WTC11 (cell line): ENCODE data around the gene TMC7. TPM values are rescaled to one million over a fixed set of nuclear protein-coding genes. Genes with fewer than 3 reads are reported as not detected.

Experiments
- ATAC-seq: fragments of 200-7000 bp; cut with Tn5 transposase; 2 replicates; pipeline ENCODE4 v1.10.0; 2021; ENCODE audit warnings: mild to moderate bottlenecking, moderate library complexity
- CTCF ChIA-PET: fragments of 300-600 bp; sonication (Branson Sonifier 250); formaldehyde crosslinking; loops from one replicate; lab custom pipeline; 2021; ENCODE audit warnings: antibody characterized with exemption; lab: Charles Lee
- POLR2A ChIA-PET: fragments of 350-600 bp; sonication (Branson Sonifier 250); formaldehyde crosslinking; loops from one replicate; lab custom pipeline; 2021; ENCODE audit warnings: antibody characterized with exemption; lab: Charles Lee
- DNase-seq: peaks from one replicate; pipeline ENCODE4 v3.0.0; 2021; ENCODE audit warnings: low spot score
- H3K27ac Mint-ChIP-seq: 2 replicates; pipeline ENCODE4 v1.8.0; 2021; ENCODE audit warnings: mixed read lengths
- H3K27me3 Mint-ChIP-seq: 2 replicates; pipeline ENCODE4 v1.8.0; 2021; ENCODE audit warnings: low read depth, mild to moderate bottlenecking, moderate library complexity, mixed read lengths
- H3K36me3 Mint-ChIP-seq: 2 replicates; pipeline ENCODE4 v1.8.0; 2021; ENCODE audit warnings: mixed read lengths
- H3K4me1 Mint-ChIP-seq: 2 replicates; pipeline ENCODE4 v1.8.0; 2022; ENCODE audit warnings: mixed read lengths
- H3K4me3 Mint-ChIP-seq: 2 replicates; pipeline ENCODE4 v1.8.0; 2021; ENCODE audit warnings: mild to moderate bottlenecking, moderate library complexity, mixed read lengths
- H3K9me3 Mint-ChIP-seq: 2 replicates; pipeline ENCODE4 v1.8.0; 2021; ENCODE audit warnings: mixed read lengths
- ATF3 ChIP-seq: sonication (generic); formaldehyde crosslinking; conservative IDR thresholded peaks from 2 replicates; pipeline ENCODE4 v1.8.1; 2022; ENCODE audit warnings: mild to moderate bottlenecking, missing genetic modification reagents
- CDX4 ChIP-seq: fragments of 250-450 bp; sonication (Bioruptor Pico); IDR thresholded peaks from 2 replicates; pipeline ENCODE4 v1.9.0; 2021; ENCODE audit warnings: moderate library complexity, mild to moderate bottlenecking, inconsistent platforms, borderline replicate concordance
- CTCF ChIP-seq: fragments of 200-600 bp; IDR thresholded peaks from 2 replicates; pipeline ENCODE4 v1.8.0; 2022; ENCODE audit warnings: antibody characterized with exemption
- E2F5 ChIP-seq: sonication (generic); formaldehyde crosslinking; IDR thresholded peaks from 2 replicates; pipeline ENCODE4 v1.8.1; 2022; ENCODE audit warnings: mild to moderate bottlenecking, moderate library complexity, missing genetic modification reagents
- EMX1 ChIP-seq: fragments of 250-450 bp; sonication (Bioruptor Pico); IDR thresholded peaks from 2 replicates; pipeline ENCODE4 v1.8.0; 2021; ENCODE audit warnings: mild to moderate bottlenecking
- ERG ChIP-seq: fragments of 250-450 bp; sonication (Bioruptor Pico); IDR thresholded peaks from 2 replicates; pipeline ENCODE4 v1.8.0; 2021; ENCODE audit warnings: mild to moderate bottlenecking
- HMGXB4 ChIP-seq: sonication (generic); formaldehyde crosslinking; IDR thresholded peaks from 2 replicates; pipeline ENCODE4 v1.8.1; 2023; ENCODE audit warnings: mild to moderate bottlenecking, moderate library complexity, missing genetic modification reagents
- KAT7 ChIP-seq: sonication (generic); formaldehyde crosslinking; IDR thresholded peaks from 2 replicates; pipeline ENCODE4 v1.8.1; 2023; ENCODE audit warnings: missing genetic modification reagents, mild to moderate bottlenecking, borderline replicate concordance
- MLX ChIP-seq: sonication (generic); formaldehyde crosslinking; IDR thresholded peaks from 2 replicates; pipeline ENCODE4 v1.8.1; 2023; ENCODE audit warnings: mild to moderate bottlenecking, missing genetic modification reagents, moderate library complexity
- MXD4 ChIP-seq: fragments of 250-450 bp; sonication (Bioruptor Pico); IDR thresholded peaks from 2 replicates; pipeline ENCODE4 v1.8.0; 2021; ENCODE audit warnings: mild to moderate bottlenecking, moderate library complexity, borderline replicate concordance
- NR3C1 ChIP-seq: sonication (generic); formaldehyde crosslinking; conservative IDR thresholded peaks from 2 replicates; pipeline ENCODE4 v1.8.1; 2023; ENCODE audit warnings: low read depth, mild to moderate bottlenecking, missing genetic modification reagents
- OVOL2 ChIP-seq: fragments of 250-450 bp; sonication (Bioruptor Pico); IDR thresholded peaks from 2 replicates; pipeline ENCODE4 v1.9.0; 2021; ENCODE audit warnings: mild to moderate bottlenecking, borderline replicate concordance
- SMAD4 ChIP-seq: sonication (generic); formaldehyde crosslinking; IDR thresholded peaks from 2 replicates; pipeline ENCODE4 v1.8.0; 2022; ENCODE audit warnings: mild to moderate bottlenecking, missing genetic modification reagents
- SOX15 ChIP-seq: fragments of 250-450 bp; sonication (Bioruptor Pico); IDR thresholded peaks from 2 replicates; pipeline ENCODE4 v1.9.0; 2021; ENCODE audit warnings: mild to moderate bottlenecking
- SP1 ChIP-seq: sonication (generic); formaldehyde crosslinking; conservative IDR thresholded peaks from 2 replicates; pipeline ENCODE4 v1.8.1; 2022; ENCODE audit warnings: missing genetic modification reagents
- ZNF138 ChIP-seq: sonication (generic); formaldehyde crosslinking; conservative IDR thresholded peaks from 2 replicates; pipeline ENCODE4 v1.8.1; 2022; ENCODE audit warnings: mild to moderate bottlenecking, moderate library complexity, missing genetic modification reagents
- total RNA-seq: library from RNA; stranded (reverse); gene quantifications from 3 replicates; pipeline ENCODE4 v1.2.3, GENCODE V29; 2021
- TF ChIP-seq, protein P1 (sequence below): sonication (generic); formaldehyde crosslinking; IDR thresholded peaks from 2 replicates; pipeline ENCODE4 v1.8.1; 2023; ENCODE audit warnings: mild to moderate bottlenecking, missing genetic modification reagents
- TF ChIP-seq, protein P2 (sequence below): sonication (generic); formaldehyde crosslinking; IDR thresholded peaks from 2 replicates; pipeline ENCODE4 v1.8.0; 2023; ENCODE audit warnings: missing genetic modification reagents
- TF ChIP-seq, protein P3 (sequence below): sonication (generic); formaldehyde crosslinking; IDR thresholded peaks from 2 replicates; pipeline ENCODE4 v1.8.1; 2022; ENCODE audit warnings: low read depth, missing genetic modification reagents, borderline replicate concordance
- TF ChIP-seq, protein P4 (sequence below): sonication (generic); formaldehyde crosslinking; IDR thresholded peaks from 2 replicates; pipeline ENCODE4 v1.8.0; 2022; ENCODE audit warnings: mild to moderate bottlenecking, missing genetic modification reagents

Gene TMC7
- total RNA-seq, 1 experiment from 2014 or later = 2.5 TPM

DNA sequence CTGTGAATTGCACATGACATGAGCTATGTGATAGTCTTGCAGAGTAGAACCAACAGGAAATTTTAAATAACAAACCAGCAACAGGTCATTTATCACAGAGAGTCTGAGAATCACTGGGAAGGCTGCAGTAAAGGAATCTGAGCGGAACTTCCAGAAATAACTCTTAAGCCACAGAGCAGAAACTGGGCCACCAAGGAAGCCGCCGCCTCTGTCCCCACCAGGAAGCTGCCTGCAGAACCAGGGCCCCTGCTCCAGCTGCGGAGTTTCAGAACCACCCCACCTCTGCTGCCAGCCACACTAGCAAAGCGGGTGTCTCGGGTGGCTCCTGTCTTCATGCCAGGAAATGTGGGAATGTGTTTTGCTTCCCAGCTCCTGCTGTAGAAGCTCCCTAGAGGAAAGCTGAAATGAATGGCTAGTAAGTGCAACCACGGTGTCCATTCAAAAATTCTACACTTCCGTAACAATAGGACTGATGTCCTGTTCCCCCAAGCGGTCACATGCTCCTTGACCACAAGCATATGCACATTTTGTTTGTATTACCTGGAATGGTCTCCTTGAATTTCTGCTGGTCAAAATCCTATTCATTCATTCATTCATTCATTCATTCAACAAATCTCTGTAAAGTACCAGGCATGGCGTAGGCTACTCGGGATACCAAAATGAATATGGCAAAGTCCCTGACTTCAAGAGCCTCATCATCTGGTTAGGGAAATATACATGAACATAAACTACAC lies 122.3 kb downstream of the TMC7 start:
- TF ChIP-seq KAT7 (CRISPR knock-in tag) (no peak), CDX4 (no peak), ERG (no peak), ZNF138 (CRISPR knock-in tag) (no peak), EMX1 (CRISPR knock-in tag) (no peak), E2F5 (CRISPR knock-in tag) (no peak), NR3C1 (no peak), ATF3 (CRISPR knock-in tag) (no peak), CTCF (no peak), SMAD4 (no peak), HMGXB4 (no peak), MXD4 (no peak), MLX (CRISPR knock-in tag) (no peak), SOX15 (CRISPR knock-in tag) (no peak), SP1 (CRISPR knock-in tag) (no peak), OVOL2 (CRISPR knock-in tag) (no peak)
- TF ChIP-seq, protein P1, sequence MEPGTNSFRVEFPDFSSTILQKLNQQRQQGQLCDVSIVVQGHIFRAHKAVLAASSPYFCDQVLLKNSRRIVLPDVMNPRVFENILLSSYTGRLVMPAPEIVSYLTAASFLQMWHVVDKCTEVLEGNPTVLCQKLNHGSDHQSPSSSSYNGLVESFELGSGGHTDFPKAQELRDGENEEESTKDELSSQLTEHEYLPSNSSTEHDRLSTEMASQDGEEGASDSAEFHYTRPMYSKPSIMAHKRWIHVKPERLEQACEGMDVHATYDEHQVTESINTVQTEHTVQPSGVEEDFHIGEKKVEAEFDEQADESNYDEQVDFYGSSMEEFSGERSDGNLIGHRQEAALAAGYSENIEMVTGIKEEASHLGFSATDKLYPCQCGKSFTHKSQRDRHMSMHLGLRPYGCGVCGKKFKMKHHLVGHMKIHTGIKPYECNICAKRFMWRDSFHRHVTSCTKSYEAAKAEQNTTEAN = no peak
- TF ChIP-seq, protein P2, sequence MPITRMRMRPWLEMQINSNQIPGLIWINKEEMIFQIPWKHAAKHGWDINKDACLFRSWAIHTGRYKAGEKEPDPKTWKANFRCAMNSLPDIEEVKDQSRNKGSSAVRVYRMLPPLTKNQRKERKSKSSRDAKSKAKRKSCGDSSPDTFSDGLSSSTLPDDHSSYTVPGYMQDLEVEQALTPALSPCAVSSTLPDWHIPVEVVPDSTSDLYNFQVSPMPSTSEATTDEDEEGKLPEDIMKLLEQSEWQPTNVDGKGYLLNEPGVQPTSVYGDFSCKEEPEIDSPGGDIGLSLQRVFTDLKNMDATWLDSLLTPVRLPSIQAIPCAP (CRISPR knock-in tag) = no peak
- TF ChIP-seq, protein P3, sequence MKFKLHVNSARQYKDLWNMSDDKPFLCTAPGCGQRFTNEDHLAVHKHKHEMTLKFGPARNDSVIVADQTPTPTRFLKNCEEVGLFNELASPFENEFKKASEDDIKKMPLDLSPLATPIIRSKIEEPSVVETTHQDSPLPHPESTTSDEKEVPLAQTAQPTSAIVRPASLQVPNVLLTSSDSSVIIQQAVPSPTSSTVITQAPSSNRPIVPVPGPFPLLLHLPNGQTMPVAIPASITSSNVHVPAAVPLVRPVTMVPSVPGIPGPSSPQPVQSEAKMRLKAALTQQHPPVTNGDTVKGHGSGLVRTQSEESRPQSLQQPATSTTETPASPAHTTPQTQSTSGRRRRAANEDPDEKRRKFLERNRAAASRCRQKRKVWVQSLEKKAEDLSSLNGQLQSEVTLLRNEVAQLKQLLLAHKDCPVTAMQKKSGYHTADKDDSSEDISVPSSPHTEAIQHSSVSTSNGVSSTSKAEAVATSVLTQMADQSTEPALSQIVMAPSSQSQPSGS (CRISPR knock-in tag) = no peak
- TF ChIP-seq, protein P4, sequence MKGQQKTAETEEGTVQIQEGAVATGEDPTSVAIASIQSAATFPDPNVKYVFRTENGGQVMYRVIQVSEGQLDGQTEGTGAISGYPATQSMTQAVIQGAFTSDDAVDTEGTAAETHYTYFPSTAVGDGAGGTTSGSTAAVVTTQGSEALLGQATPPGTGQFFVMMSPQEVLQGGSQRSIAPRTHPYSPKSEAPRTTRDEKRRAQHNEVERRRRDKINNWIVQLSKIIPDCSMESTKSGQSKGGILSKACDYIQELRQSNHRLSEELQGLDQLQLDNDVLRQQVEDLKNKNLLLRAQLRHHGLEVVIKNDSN (CRISPR knock-in tag) = no peak
- Mint-ChIP-seq H3K9me3 (no peaks in the 10 kb centered on the region), H3K27ac (no peak overlapping the region), H3K36me3 (no peaks in the 10 kb centered on the region), H3K4me3 (no peak overlapping the region), H3K27me3 (no peaks in the 10 kb centered on the region; the same call in 1 of the 2 replicates), H3K4me1 (peaks cover 5% of the 10 kb centered on the region)
- ChIA-PET CTCF (interaction anchor here (0.8 to 1.6 kb wide), 2 partner anchors 12 to 20 kb away, joined by 3 to 4 read pairs; no protein-coding TSS in a partner anchor), POLR2A (no interaction called here)
- DNase-seq = no peak
- no peak for ATAC-seq
